SK-N-MC (cell line): ENCODE measurements around the gene FANCC.
A peak's percentile ranks its signal among the peaks of the same experiment; 100 is the strongest.

Source experiments
- DNase-seq: peaks from one replicate; pipeline ENCODE4 v3.0.0-alpha.2; 2011; ENCODE audit warnings: low read depth, low spot score
- H3K27ac ChIP-seq: fragments of 200-600 bp; sonication (generic); 2 replicates; pipeline ENCODE4 v1.5.1; 2016; ENCODE audit warnings: mixed run types
- H3K36me3 ChIP-seq: fragments of 200-600 bp; sonication (generic); 2 replicates; pipeline ENCODE4 v1.6.1; 2017; ENCODE audit warnings: antibody characterized with exemption, low read length, mixed read lengths; ENCODE audit not compliant: insufficient read depth
- H3K4me3 ChIP-seq: fragments of 200-600 bp; sonication (generic); 2 replicates; pipeline ENCODE4 v1.5.1; 2016
- H3K9ac ChIP-seq: fragments of 200-600 bp; sonication (generic); 2 replicates; pipeline ENCODE4 v1.8.0; 2017; ENCODE audit warnings: mixed run types, mixed read lengths; ENCODE audit not compliant: insufficient read length
- H3K9me3 ChIP-seq: fragments of 200-600 bp; sonication (generic); 2 replicates; pipeline ENCODE4 v1.6.1; 2017; ENCODE audit warnings: low read depth, mild to moderate bottlenecking, antibody characterized with exemption, low read length, moderate library complexity, mixed read lengths
- EZH2 ChIP-seq: fragments of 200-600 bp; sonication (generic); IDR thresholded peaks from one replicate; pipeline ENCODE4 v1.6.1; 2017; ENCODE audit warnings: antibody characterized with exemption
- FOXP2 ChIP-seq: optimal IDR thresholded peaks from 2 replicates; pipeline ENCODE3; 2011; ENCODE audit warnings: mild to moderate bottlenecking, moderate library complexity; ENCODE audit not compliant: insufficient read depth; ENCODE audit errors: extremely low read length, control extremely low read depth
- POLR2AphosphoS5 ChIP-seq: IDR thresholded peaks from 2 replicates; pipeline ENCODE4 v1.6.1; 2012; ENCODE audit warnings: mild to moderate bottlenecking, low read depth, low read length, borderline replicate concordance

Gene FANCC

GRCh38 chr9:95055851-95056551 is 261.5 kb downstream of the FANCC start:
- peak overlapping the region; percentile 34 for H3K9ac ChIP-seq
- no peaks in the 10 kb centered on the region for H3K9me3 ChIP-seq
- peak; percentile 20 for DNase-seq
- TF ChIP-seq FOXP2 (no peak), EZH2 (no peak), POLR2AphosphoS5 (no peak)
- H3K36me3 ChIP-seq: peaks cover 6% of the 10 kb centered on the region; the same call in 1 of the 2 replicates
- H3K27ac ChIP-seq: 0 out of 2 replicates have a peak overlapping the region, but pooled peaks have one; percentile 4
- H3K4me3 ChIP-seq: peak overlapping the region; percentile 44

GRCh38 chr9:95055334-95055850 is 262.1 kb downstream of the FANCC start:
- Histone ChIP-seq H3K27ac (0 out of 2 replicates have a peak overlapping the region, but pooled peaks have one; percentile 4), H3K9ac (peak overlapping the region; percentile 34), H3K9me3 (no peaks in the 10 kb centered on the region), H3K36me3 (peaks cover under 1% of the 10 kb centered on the region; the same call in 1 of the 2 replicates), H3K4me3 (peak overlapping the region; percentile 44)
- no peak for DNase-seq
- TF ChIP-seq EZH2: no peak
- no peak for TF ChIP-seq POLR2AphosphoS5
- no peak for TF ChIP-seq FOXP2

DNA sequence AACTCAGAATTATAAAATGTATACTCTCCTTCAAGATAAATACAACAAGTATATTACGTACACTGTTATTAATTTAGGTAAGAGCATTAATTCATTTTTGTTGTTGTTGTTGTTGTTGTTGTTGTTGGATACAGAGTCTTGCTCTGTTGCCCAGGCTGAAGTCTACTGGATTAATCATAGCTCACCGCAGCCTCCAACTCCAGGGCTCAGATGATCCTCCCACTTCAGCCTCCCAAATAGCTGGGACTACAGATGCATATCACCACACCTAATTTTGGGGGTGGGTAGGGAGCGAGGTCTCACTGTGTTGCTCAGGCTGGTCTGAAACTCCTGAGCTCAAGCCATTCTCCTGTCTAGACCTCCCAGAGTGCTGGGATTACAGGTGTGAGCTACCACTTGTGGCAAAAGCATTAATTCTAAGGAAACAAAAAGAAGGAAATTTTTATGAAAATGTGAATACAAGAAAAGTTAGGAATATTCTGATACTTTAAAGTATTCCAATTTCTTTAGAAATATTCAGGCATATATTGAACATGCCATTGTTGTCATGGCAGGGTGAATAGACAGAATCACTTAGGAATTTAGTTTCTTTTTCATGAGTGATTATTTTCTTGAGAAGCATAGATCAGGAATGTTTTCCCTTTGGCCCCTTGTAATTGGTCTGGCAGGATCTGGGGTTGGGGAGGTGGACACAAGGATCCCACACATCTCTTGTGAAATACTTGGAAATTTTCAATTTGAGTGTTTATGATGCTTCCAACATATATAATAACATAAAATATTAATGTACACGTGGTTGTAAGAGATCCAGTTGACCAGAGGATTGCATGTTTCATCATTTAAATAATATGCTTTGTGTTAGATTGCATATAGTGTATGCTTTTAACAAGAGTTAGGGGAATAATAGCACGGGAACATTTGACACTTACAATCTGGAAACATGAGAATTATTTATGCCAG is 263.6 kb downstream of the FANCC start:
- DNase-seq: no peak
- Histone ChIP-seq H3K27ac (peak overlapping the region; percentile 40; the same call in 1 of the 2 replicates), H3K4me3 (no peak overlapping the region), H3K36me3 (no peaks in the 10 kb centered on the region), H3K9me3 (no peaks in the 10 kb centered on the region), H3K9ac (no peak overlapping the region)
- TF ChIP-seq POLR2AphosphoS5: no peak
- TF ChIP-seq FOXP2: no peak
- TF ChIP-seq EZH2: no peak

GRCh38 chr9:95049761-95050160 is 267.7 kb downstream of the FANCC start:
- DNase-seq: no peak
- no peaks in the 10 kb centered on the region for H3K9me3 ChIP-seq
- H3K27ac ChIP-seq: no peak overlapping the region
- H3K4me3 ChIP-seq: peak overlapping the region; percentile 10; the same call in 1 of the 2 replicates
- TF ChIP-seq FOXP2: no peak
- TF ChIP-seq POLR2AphosphoS5: no peak
- TF ChIP-seq EZH2: no peak
- no peak overlapping the region for H3K9ac ChIP-seq
- H3K36me3 ChIP-seq: no peaks in the 10 kb centered on the region
